Sigmoid colon (tissue), 4 donors: Measurements from ENCODE around the gene ZFAND3.

ENCODE experiments used
- CTCF ChIP-seq, 4 experiments: fragments of 450-650 bp in 3 of 4; fragments of 200-600 bp in 1 of 4; IDR thresholded peaks; one replicate each; pipeline ENCODE4 v1.5.1; 2016 to 2019; ENCODE audit warnings: antibody characterized with exemption in 4 of 4, mild to moderate bottlenecking in 3 of 4, moderate library complexity in 2 of 4
- EP300 ChIP-seq, 4 donors: sonication (generic); formaldehyde crosslinking; IDR thresholded peaks; one replicate each; pipeline ENCODE4 v1.6.1; 2017; ENCODE audit warnings: antibody characterized with exemption in 4 of 4
- POLR2A ChIP-seq, 2 donors: fragments of 450-650 bp; IDR thresholded peaks; one replicate each; pipeline ENCODE4 v1.6.1; 2016; ENCODE audit warnings: antibody characterized with exemption in 2 of 2, mild to moderate bottlenecking in 2 of 2, moderate library complexity in 2 of 2
- POLR2AphosphoS5 ChIP-seq, 4 donors: sonication (generic); formaldehyde crosslinking; IDR thresholded peaks; one replicate each; pipeline ENCODE4 v1.6.1; 2017; ENCODE audit warnings: antibody characterized with exemption in 4 of 4

- TF ChIP-seq CTCF (IDR thresholded peaks at IDR 0.05) (no peak), EP300 (IDR thresholded peaks at IDR 0.05) (no peak), POLR2A (IDR thresholded peaks at IDR 0.05) (no peak), POLR2AphosphoS5 (IDR thresholded peaks at IDR 0.05) (no peak)
Measured at GRCh38 chr6:37893257-37893656, 73.7 kb downstream of the ZFAND3 start.
